HG03342 (cell line): ENCODE data around the gene PKP3.
"Not testable (repeated sequence)": the region's sequence is repeated elsewhere in the genome, so short reads cannot be mapped to it uniquely, and the experiment has no call there.

Experiments used
- ATAC-seq: cut with Tn5 transposase; IDR thresholded peaks from one replicate; pipeline ENCODE4 v1.9.1; 2021; ENCODE audit warnings: mild to moderate bottlenecking, moderate library complexity; ENCODE audit not compliant: unreplicated experiment

The PKP3 gene

DNA sequence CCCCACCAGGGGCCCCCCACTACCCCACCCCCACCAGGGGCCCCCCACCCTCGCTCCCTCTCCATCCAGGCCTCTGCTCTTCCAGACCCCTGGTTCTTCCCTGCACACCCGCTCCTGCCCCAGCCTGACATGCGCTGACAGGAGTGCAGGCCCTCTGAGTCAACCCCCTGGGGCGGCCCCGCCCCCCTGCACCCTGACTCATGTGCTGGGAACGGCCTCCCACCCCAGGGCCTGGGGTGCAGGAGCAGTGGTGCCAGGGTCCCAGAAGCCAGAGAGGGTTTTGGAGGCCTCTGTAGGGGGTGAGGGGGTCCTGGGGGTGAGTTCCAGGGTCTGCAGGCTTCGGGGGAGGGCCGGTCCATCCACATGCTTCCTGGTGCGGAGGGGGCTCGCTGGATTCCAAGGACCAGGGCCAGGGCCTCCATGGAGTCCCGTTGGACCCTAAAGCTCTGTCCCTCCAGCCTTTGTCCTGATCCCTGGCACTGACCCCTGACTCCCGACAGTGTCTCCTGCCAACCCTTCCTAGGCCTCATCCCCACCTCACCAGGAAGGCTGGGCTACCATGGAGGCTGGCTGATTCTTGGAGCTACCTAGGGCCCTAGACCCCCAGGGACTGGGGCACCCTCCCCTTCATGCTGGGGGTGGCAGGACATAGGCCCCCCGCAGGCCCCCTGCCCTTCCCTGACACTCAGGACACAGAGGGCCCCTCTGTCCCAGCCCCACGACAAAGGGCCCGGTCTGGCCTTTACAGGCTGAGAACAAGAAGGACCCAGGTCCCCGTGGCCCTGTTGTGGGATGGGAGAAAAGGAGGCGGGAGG, 583 bp upstream of the PKP3 start:
- no peak for ATAC-seq

GRCh38 chr11:394858-395655, 1.0 kb downstream of the PKP3 start:
- no peak for ATAC-seq

DNA sequence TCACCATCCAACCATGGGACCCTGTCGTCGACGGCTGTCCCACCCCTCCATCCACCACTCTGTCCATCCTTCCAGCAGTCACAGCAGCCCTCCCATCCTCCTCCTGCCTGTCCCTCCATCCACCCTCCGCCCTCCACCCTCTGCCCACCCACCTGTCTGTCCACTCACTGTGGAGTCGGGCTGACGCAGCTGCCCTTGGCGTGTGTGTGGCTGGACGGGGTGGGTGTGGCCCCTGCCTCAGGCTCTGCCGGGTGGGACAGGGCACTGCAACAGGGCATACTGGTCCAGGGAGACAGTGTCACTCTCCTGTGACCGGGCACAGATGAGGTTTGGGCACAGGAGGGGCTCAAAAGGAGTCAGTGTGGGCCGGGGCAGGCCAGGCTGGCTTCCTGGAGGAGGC, 1.9 kb downstream of the PKP3 start:
- no peak for ATAC-seq

GRCh38 chr11:396511-396947, 2.5 kb downstream of the PKP3 start:
- no peak for ATAC-seq

- no peak for ATAC-seq
Observed at GRCh38 chr11:396948-397548, 3.0 kb downstream of the PKP3 start.

DNA sequence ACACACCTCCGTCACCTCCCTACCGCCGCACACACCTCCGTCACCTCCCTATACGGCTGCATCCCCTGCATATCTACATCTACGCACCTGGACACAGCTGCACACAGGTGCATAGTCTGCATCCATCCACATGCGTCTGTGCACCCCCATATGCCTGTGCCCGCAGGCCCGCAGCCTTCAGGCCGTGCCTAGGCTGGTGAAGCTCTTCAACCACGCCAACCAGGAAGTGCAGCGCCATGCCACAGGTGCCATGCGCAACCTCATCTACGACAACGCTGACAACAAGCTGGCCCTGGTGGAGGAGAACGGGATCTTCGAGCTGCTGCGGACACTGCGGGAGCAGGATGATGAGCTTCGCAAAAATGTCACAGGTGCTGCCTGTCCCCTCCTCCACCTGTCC, 4.8 kb downstream of the PKP3 start:
- ATAC-seq, result no peak

- ATAC-seq, result no peak
Observed at GRCh38 chr11:399731-400211, 5.8 kb downstream of the PKP3 start.

DNA sequence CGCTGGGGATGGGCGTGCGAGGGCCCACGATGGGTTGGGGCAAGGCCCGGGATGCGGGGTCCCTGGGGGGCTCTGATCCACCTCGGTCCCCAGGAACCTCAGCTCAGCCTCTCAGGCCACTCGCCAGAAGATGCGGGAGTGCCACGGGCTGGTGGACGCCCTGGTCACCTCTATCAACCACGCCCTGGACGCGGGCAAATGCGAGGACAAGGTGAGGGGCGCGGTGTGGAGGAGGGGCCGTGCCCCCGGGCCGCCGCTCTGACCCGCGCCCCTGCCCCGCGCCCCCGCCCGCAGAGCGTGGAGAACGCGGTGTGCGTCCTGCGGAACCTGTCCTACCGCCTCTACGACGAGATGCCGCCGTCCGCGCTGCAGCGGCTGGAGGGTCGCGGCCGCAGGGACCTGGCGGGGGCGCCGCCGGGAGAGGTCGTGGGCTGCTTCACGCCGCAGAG, 6.3 kb downstream of the PKP3 start:
- ATAC-seq, result no peak

DNA sequence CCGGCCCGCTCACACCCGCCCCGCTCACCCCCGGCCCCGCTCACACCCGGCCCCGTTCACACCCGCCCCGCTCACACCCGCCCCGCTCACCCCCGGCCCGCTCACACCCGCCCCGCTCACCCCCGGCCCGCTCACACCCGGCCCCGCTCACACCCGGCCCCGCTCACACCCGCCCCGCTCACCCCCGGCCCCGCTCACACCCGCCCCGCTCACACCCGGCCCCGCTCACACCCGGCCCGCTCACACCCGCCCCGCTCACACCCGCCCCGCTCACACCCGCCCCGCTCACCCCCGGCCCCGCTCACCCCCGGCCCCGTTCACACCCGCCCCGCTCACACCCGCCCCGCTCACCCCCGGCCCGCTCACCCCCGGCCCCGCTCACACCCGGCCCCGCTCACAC, 7.2 kb downstream of the PKP3 start:
- not testable (repeated sequence) for ATAC-seq

GRCh38 chr11:403021-403760, 9.2 kb downstream of the PKP3 start:
- ATAC-seq, result no peak

GRCh38 chr11:403761-404431, 9.9 kb downstream of the PKP3 start:
- ATAC-seq, result no peak

DNA sequence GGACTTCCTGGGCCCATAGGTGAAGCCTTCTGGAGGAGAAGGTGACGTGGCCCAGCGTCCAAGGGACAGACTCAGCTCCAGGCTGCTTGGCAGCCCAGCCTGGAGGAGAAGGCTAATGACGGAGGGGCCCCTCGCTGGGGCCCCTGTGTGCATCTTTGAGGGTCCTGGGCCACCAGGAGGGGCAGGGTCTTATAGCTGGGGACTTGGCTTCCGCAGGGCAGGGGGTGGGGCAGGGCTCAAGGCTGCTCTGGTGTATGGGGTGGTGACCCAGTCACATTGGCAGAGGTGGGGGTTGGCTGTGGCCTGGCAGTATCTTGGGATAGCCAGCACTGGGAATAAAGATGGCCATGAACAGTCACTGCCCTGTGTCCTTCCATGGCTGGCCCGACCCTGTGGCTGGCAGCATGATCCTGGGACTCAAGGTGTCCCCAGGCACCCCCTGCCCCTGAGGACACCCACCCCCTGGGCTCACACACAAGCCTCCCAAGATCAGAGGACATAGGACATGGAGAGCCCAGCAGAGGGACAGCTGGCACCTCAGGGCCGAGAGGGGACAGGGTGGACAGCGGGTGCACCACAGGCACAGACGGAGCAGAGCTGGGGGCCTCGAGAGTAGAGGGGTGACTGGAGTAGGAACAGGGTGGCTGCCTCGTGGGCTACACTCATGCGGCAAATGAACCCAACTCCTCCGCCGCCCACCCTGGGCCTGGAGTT, 10.7 kb downstream of the PKP3 start:
- ATAC-seq, result no peak

GRCh38 chr11:405323-405953, 11.4 kb downstream of the PKP3 start:
- no peak for ATAC-seq

GRCh38 chr11:405954-406795, 12.2 kb downstream of the PKP3 start:
- ATAC-seq, result no peak

- peak; percentile 76 for ATAC-seq
Observed at GRCh38 chr11:406796-407650, 13.0 kb downstream of the PKP3 start.

- peak; percentile 6 for ATAC-seq
Observed at GRCh38 chr11:407651-408123, 13.7 kb downstream of the PKP3 start.
